NT2/D1 (cell line): Measurements from ENCODE around the gene ST6GALNAC2.

Experiments
- SUZ12 ChIP-seq: IDR thresholded peaks from 2 replicates; pipeline ENCODE4 v1.6.1; 2011; ENCODE audit not compliant: insufficient read length, insufficient read depth; ENCODE audit errors: extremely low read depth
- YY1 ChIP-seq: IDR thresholded peaks from 2 replicates; pipeline ENCODE4 v1.6.1; 2011; ENCODE audit not compliant: insufficient read length, insufficient read depth

DNA sequence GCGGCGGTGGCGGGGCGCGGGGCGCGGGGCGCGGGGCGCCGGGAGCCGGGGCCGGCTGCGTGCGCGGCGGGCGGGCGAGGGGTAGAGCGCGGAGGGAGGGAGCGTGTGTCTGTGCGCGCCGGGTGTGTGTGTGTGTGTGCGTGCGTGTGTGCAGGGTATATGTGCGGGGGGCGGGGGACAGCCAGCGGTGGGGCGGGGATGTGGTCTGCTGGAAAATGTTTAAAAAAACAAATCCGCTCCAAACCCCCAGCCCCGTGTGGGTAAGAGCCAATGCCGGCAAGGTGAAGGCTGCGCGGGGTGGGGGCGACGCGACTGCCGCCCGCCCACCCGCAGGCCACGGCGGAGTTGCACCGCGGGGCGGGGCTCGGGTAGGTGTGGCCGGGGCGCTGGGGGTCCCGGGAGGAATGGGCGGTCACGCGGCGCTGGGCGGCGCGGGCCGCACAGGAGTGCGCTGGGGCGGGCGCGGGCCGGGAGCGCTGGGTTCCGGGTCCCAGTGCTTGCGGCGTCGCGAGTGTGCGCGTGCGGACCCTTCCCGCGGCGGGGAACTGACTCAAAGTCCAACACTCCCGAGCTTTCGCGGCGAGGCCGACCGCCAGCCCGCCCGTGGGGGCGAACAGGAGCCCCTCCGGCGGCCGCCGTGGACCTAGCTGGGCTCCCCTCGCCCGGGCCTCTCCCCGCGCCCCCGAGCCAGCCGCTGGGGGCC, 47.9 kb downstream of the ST6GALNAC2 start, which contains the start of gene CYGB:
- TF ChIP-seq YY1: no peak
- TF ChIP-seq SUZ12: no peak
